Endothelial cell of umbilical vein (primary cell): ENCODE data around the gene SPATA22. TPM values are rescaled to one million over a fixed set of nuclear protein-coding genes. Genes with fewer than 3 reads are reported as not detected.

Experiments used
- BruUV-seq: library from RNA; stranded (reverse); fragments of 400-500 nt; replicated peaks from 2 replicates; lab custom pipeline; 2021; lab: Mats Ljungman, UMichigan
- CTCF ChIA-PET: fragments of 300-600, 350-600 bp; sonication (Branson Sonifier 250); formaldehyde crosslinking; loops from one replicate; lab custom pipeline; 2021; ENCODE audit warnings: antibody characterized with exemption, inconsistent platforms; lab: Charles Lee
- POLR2A ChIA-PET: fragments of 300-600, 350-600 bp; sonication (Branson Sonifier 250); formaldehyde crosslinking; loops from one replicate; lab custom pipeline; 2021; ENCODE audit warnings: antibody characterized with exemption, inconsistent platforms; lab: Charles Lee
- DNase-seq: peaks from one replicate; pipeline ENCODE4 v3.0.0-alpha.2; 2011; ENCODE audit warnings: low read depth, low spot score
- FAIRE-seq: peaks from 2 replicates; lab custom pipeline; 2011; peaks lifted over from hg19 to GRCh38; lab: Jason Lieb, UNC
- H2AFZ ChIP-seq: 2 replicates; pipeline ENCODE4 v1.6.0; 2012; ENCODE audit warnings: low read depth, low read length, control low read depth, inconsistent platforms
- H3K27ac ChIP-seq: 2 replicates; pipeline ENCODE4 v1.5.1; 2011; ENCODE audit warnings: low read depth, mild to moderate bottlenecking, control low read depth, low read length, moderate library complexity; ENCODE audit not compliant: insufficient read depth
- H3K27me3 ChIP-seq, 2 experiments: 2 replicates each; pipeline versions ENCODE4 v1.6.0 to v1.6.1; 2011; ENCODE audit warnings: low read length in 2 of 2, mixed read lengths in 1 of 2; ENCODE audit not compliant: control insufficient read depth in 2 of 2, insufficient read depth in 2 of 2
- H3K36me3 ChIP-seq, 2 experiments: 2 replicates in 1 of 2; 3 replicates in 1 of 2; pipeline ENCODE4 v1.5.1; 2011; ENCODE audit warnings: low read length in 2 of 2, mild to moderate bottlenecking in 1 of 2, moderate library complexity in 1 of 2; ENCODE audit not compliant: control insufficient read depth in 2 of 2, insufficient read depth in 2 of 2; ENCODE audit errors: extremely low read depth in 1 of 2
- H3K4me1 ChIP-seq: 3 replicates; pipeline ENCODE4 v1.5.1; 2011; ENCODE audit warnings: mild to moderate bottlenecking, low read length; ENCODE audit not compliant: control insufficient read depth, insufficient read depth; ENCODE audit errors: extremely low read depth
- H3K4me2 ChIP-seq: 2 replicates; pipeline ENCODE4 v1.6.1; 2011; ENCODE audit warnings: low read length, control low read depth, mixed read lengths; ENCODE audit not compliant: insufficient read depth
- H3K4me3 ChIP-seq, 3 experiments: fragments of 200-600 bp in 1 of 3; sonication (generic), shearing (Covaris generic) in 1 of 3; replicated peaks in 1 of 3; 2 replicates each; pipeline ENCODE4 v1.5.1; 2011 to 2016; ENCODE audit warnings: control low read depth in 3 of 3, low read length in 3 of 3, mild to moderate bottlenecking in 2 of 3, inconsistent platforms in 1 of 3, low read depth in 1 of 3, moderate library complexity in 1 of 3; ENCODE audit not compliant: insufficient read depth in 1 of 3
- H3K79me2 ChIP-seq: 2 replicates; pipeline ENCODE4 v1.6.0; 2012; ENCODE audit warnings: low read length, inconsistent platforms; ENCODE audit not compliant: control insufficient read depth, insufficient read depth
- H3K9ac ChIP-seq: replicated peaks from 2 replicates; pipeline ENCODE3; 2011; ENCODE audit warnings: low read length, control low read depth; ENCODE audit not compliant: insufficient read depth; ENCODE audit errors: extremely low read depth
- H3K9me1 ChIP-seq: replicated peaks from 3 replicates; pipeline ENCODE4 v1.6.0; 2011; ENCODE audit warnings: mild to moderate bottlenecking, low read length; ENCODE audit not compliant: control insufficient read depth, insufficient read depth; ENCODE audit errors: extremely low read depth
- H3K9me3 ChIP-seq: replicated peaks from 2 replicates; pipeline ENCODE4 v1.5.1; 2012; ENCODE audit warnings: low read length, inconsistent platforms; ENCODE audit not compliant: control insufficient read depth, insufficient read depth
- H4K20me1 ChIP-seq: replicated peaks from 2 replicates; pipeline ENCODE3; 2011; ENCODE audit warnings: mild to moderate bottlenecking, low read length; ENCODE audit not compliant: control insufficient read depth, insufficient read depth; ENCODE audit errors: extremely low read depth
- EZH2 ChIP-seq: IDR thresholded peaks from 2 replicates; pipeline ENCODE4 v1.6.1; 2012; ENCODE audit warnings: borderline replicate concordance, low read depth, mild to moderate bottlenecking, moderate library complexity, low read length, inconsistent platforms; ENCODE audit not compliant: severe bottlenecking
- FOS ChIP-seq: IDR thresholded peaks from 2 replicates; pipeline ENCODE4 v1.6.1; 2011; ENCODE audit warnings: mild to moderate bottlenecking, low read length, moderate library complexity, borderline replicate concordance; ENCODE audit not compliant: insufficient read depth
- GATA2 ChIP-seq: IDR thresholded peaks from 2 replicates; pipeline ENCODE4 v1.7.0; 2011; ENCODE audit warnings: low read depth, mild to moderate bottlenecking, moderate library complexity, mixed read lengths, low read length; ENCODE audit not compliant: insufficient read length, insufficient read depth
- JUN ChIP-seq: IDR thresholded peaks from 2 replicates; pipeline ENCODE4 v1.6.1; 2011; ENCODE audit warnings: borderline replicate concordance, low read depth; ENCODE audit not compliant: insufficient read length, insufficient read depth
- MYC ChIP-seq: IDR thresholded peaks from one replicate; pipeline ENCODE4 v1.6.1; 2011; ENCODE audit warnings: mild to moderate bottlenecking, low read depth, low read length
- POLR2A ChIP-seq: IDR thresholded peaks from 2 replicates; pipeline ENCODE4 v1.6.1; 2012; ENCODE audit warnings: low read depth, mild to moderate bottlenecking, control low read depth, low read length
- POLR2AphosphoS5 ChIP-seq: IDR thresholded peaks from 2 replicates; pipeline ENCODE4 v1.6.1; 2012; ENCODE audit warnings: low read depth, mild to moderate bottlenecking, control low read depth, low read length, moderate library complexity; ENCODE audit not compliant: insufficient read depth
- dilution Hi-C: fragments of 300-500 bp; cut with MboI; formaldehyde crosslinking; loops from one replicate; pipeline ENCODE4 v1.15.0; 2019; ENCODE audit warnings: low sequenced_read_pairs; ENCODE audit not compliant: extremely low pct_ligation_motif_present
- intact Hi-C: fragments of 100-400 bp; cut with micrococcal nuclease; formaldehyde crosslinking; loops from one replicate; pipeline ENCODE4 v1.10.0; 2022
- polyA plus RNA-seq, 4 experiments: library from polyadenylated mRNA; depleted of rRNA in 3 of 4; stranded (reverse) in 3 of 4; unstranded in 1 of 4; fragments of >200 nt; gene quantifications; 2 replicates each; pipeline versions ENCODE4 v1.2.1 to v1.2.3, GENCODE V29; 2011 to 2012; ENCODE audit warnings: missing spikeins in 1 of 4
- total RNA-seq: library from RNA; stranded (reverse); gene quantifications from 2 replicates; pipeline ENCODE4 v1.2.3, GENCODE V29; 2021
- TF ChIP-seq, protein P1 (sequence below): IDR thresholded peaks from 2 replicates; pipeline ENCODE4 v1.6.1; 2011; ENCODE audit not compliant: insufficient read depth, insufficient read length
- TF ChIP-seq, protein P2 (sequence below), 2 donors: IDR thresholded peaks; 1 replicate in 1 of 2; 2 replicates in 1 of 2; pipeline ENCODE4 v1.5.1; 2011; ENCODE audit warnings: low read length in 2 of 2, mild to moderate bottlenecking in 2 of 2, moderate library complexity in 2 of 2, control low read depth in 1 of 2, inconsistent platforms in 1 of 2, low read depth in 1 of 2; ENCODE audit not compliant: insufficient read depth in 1 of 2; ENCODE audit errors: extremely low read depth in 1 of 2

SPATA22 gene
- total and polyA plus RNA-seq, 2 donors (not counting 3 experiments of a cell fraction or from before 2014, with no cell fraction given), result 4.3 TPM; not detected in 1

DNA sequence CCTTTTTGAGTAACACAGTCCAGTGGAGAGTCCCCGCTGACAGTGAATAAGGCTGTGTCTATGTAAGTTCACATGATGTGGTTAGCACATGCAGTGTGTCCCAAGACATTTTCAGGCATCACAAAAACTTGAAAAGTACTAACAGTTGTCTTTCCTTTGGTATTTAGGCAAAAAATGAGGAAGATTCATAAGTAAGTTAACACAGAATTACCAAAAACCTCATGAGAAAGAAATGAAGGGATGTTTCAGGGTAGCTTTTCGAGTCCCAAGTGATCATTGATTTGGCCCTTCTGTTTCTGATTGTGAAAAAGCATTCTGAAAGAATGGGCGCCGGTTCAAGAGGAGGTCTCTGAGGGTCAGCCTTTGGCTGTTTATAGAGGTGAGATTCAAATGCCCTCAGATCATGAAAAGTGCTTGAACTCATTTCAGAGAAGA lies 3.6 kb upstream of the SPATA22 start:
- H3K4me3 ChIP-seq, result no peak overlapping the region
- no peaks in the 10 kb centered on the region for H3K4me1 ChIP-seq
- H3K9me1 ChIP-seq, result no peaks in the 10 kb centered on the region
- ChIA-PET CTCF (no interaction called here), POLR2A (no interaction called here)
- DNase-seq (no peak), FAIRE-seq (no peak)
- H3K27me3 ChIP-seq, result no peaks in the 10 kb centered on the region
- TF ChIP-seq MYC (no peak), JUN (no peak), POLR2A (no peak), FOS (no peak), EZH2 (no peak), POLR2AphosphoS5 (no peak), GATA2 (no peak)
- TF ChIP-seq, protein P1, sequence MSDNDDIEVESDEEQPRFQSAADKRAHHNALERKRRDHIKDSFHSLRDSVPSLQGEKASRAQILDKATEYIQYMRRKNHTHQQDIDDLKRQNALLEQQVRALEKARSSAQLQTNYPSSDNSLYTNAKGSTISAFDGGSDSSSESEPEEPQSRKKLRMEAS, result no peak
- TF ChIP-seq, protein P2, sequence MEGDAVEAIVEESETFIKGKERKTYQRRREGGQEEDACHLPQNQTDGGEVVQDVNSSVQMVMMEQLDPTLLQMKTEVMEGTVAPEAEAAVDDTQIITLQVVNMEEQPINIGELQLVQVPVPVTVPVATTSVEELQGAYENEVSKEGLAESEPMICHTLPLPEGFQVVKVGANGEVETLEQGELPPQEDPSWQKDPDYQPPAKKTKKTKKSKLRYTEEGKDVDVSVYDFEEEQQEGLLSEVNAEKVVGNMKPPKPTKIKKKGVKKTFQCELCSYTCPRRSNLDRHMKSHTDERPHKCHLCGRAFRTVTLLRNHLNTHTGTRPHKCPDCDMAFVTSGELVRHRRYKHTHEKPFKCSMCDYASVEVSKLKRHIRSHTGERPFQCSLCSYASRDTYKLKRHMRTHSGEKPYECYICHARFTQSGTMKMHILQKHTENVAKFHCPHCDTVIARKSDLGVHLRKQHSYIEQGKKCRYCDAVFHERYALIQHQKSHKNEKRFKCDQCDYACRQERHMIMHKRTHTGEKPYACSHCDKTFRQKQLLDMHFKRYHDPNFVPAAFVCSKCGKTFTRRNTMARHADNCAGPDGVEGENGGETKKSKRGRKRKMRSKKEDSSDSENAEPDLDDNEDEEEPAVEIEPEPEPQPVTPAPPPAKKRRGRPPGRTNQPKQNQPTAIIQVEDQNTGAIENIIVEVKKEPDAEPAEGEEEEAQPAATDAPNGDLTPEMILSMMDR (IDR thresholded peaks at IDR 0.05; ENCODE audit: extremely low read depth in 1 of 2, insufficient read depth in 1 of 2, low read depth in 1 of 2, low read length in 2 of 2), result no peak
- BruUV-seq, result no TSS peak
- intact Hi-C loops, result no loop called here
- no peak overlapping the region for H3K4me2 ChIP-seq
- dilution Hi-C loops, result no loop called here
- no peak overlapping the region for H3K9ac ChIP-seq
- no peaks in the 10 kb centered on the region for H4K20me1 ChIP-seq
- H3K27ac ChIP-seq, result no peak overlapping the region
- H2AFZ ChIP-seq, result no peak overlapping the region
- H3K36me3 ChIP-seq, result no peaks in the 10 kb centered on the region
- H3K9me3 ChIP-seq, result no peaks in the 10 kb centered on the region
- H3K79me2 ChIP-seq, result no peaks in the 10 kb centered on the region
